Measurements from ENCODE around the gene BICC1.

BICC1 gene

DNA sequence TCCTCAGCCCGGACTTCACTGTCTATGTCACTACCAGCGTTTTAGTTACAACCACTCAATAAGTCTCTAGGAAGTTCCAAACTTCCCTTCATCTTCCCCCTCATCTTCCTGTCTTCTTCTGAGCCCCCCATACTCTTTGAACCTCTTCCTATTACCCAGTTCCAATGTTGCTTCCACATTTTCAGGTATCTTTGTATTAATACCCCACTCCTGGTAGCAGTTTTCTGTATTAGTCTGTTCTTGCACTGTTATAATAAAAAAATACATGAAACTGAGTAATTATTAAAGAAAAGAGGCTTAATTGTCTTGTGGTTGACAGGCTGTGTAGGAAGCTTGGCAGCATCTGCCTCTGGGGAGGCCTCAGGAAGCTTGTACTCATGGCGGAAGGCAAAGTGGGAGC lies 218.6 kb downstream of the BICC1 start:
- TF ChIP-seq, protein P1, sequence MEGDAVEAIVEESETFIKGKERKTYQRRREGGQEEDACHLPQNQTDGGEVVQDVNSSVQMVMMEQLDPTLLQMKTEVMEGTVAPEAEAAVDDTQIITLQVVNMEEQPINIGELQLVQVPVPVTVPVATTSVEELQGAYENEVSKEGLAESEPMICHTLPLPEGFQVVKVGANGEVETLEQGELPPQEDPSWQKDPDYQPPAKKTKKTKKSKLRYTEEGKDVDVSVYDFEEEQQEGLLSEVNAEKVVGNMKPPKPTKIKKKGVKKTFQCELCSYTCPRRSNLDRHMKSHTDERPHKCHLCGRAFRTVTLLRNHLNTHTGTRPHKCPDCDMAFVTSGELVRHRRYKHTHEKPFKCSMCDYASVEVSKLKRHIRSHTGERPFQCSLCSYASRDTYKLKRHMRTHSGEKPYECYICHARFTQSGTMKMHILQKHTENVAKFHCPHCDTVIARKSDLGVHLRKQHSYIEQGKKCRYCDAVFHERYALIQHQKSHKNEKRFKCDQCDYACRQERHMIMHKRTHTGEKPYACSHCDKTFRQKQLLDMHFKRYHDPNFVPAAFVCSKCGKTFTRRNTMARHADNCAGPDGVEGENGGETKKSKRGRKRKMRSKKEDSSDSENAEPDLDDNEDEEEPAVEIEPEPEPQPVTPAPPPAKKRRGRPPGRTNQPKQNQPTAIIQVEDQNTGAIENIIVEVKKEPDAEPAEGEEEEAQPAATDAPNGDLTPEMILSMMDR (conservative IDR thresholded peaks at IDR 0.05; ENCODE audit: low read depth, low read length): no peak
- H3K4me3 ChIP-seq (ENCODE audit: low read depth, low read length): no peak overlapping the region
- DNase-seq (ENCODE audit: low read depth): no peak

DNA sequence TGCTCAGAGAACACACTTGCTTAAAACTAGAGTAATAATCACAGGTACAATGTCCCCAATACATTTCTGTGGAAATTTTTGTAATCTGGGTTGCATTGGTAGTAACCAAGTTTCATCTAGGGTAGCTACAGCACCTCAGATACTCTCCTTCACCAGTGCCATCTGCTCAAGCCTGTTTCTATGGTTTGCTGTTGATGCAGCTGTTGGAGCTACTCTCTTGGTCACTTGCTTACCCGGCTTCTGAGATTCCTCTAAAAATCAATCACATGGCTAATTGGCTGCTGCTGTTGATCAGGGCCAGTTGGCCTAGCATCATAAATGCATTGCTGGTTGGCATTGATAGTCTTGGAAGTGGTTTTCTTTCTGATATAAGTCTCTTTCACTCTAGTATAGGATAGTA lies 220.8 kb downstream of the BICC1 start:
- DNase-seq (ENCODE audit: low read depth): no peak
- TF ChIP-seq, protein P1 (conservative IDR thresholded peaks at IDR 0.05; ENCODE audit: low read depth, low read length): no peak
- no peak overlapping the region for H3K4me3 ChIP-seq (ENCODE audit: low read depth, low read length)

- H3K4me3 ChIP-seq (ENCODE audit: low read depth, low read length): no peak overlapping the region
- no peak for DNase-seq (ENCODE audit: low read depth)
- TF ChIP-seq, protein P1 (conservative IDR thresholded peaks at IDR 0.05; ENCODE audit: low read depth, low read length): peak; percentile 12
These were observed 221.4 kb downstream of the BICC1 start for GRCh38 chr10:58734116-58734515.

GRCh38 chr10:58734664-58735063 lies 222.0 kb downstream of the BICC1 start:
- no peak for DNase-seq (ENCODE audit: low read depth)
- TF ChIP-seq, protein P1 (conservative IDR thresholded peaks at IDR 0.05; ENCODE audit: low read depth, low read length): no peak
- H3K4me3 ChIP-seq (ENCODE audit: low read depth, low read length): no peak overlapping the region

DNA sequence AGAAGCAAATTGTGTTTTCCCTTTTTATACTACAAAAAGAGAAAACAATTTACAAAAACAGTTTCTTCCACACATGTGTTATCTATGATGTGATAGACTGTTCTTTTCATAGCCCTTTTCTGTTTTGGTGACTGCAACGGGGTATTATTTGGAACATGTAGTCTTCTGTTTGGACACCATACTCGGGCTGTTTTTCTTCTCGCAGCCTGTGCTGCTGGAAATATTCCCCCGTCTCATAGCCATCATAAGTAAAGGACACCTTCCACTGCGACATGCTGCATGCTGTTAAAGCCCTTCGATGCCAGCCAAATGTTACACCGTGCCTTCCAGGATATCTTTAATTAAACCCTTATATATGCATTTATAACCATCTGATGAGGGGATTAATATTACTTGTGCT lies 222.4 kb downstream of the BICC1 start:
- DNase-seq (ENCODE audit: low read depth): no peak
- TF ChIP-seq, protein P1 (conservative IDR thresholded peaks at IDR 0.05; ENCODE audit: low read depth, low read length): no peak
- H3K4me3 ChIP-seq (ENCODE audit: low read depth, low read length): no peak overlapping the region

DNA sequence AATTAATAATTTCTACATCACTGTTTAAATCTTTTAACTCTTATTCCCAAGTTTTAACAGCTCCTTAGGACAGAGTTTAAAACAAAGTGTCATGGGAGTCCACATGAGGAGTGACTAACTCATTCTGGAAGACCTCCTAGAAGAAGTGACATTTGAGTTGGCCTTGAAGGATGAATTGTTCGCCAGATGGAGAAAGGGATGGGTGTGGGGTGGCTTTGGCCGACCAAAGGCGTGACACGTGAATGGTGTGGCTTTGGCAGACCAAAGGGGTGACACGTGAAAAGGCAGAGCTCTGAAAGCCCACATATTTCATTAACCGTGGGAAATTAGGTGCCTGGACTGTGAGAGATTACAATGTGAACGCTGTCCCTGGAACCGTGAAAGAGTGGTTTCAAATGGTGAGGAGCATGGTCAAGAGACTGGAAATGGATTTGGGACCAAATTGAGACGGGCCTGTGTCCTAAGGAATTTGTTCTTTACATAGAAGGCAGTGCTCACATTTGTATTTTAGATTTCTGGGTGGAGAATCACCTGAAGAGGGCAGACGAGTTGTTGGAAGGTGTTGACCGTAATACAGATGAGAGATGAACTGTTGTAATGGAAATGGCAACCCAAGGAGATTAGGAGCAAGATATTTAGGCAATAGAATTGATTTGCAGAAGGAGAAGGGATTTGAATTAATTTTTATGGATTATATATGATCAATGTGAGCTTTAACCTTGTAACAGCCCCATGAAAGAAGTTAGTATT lies 228.1 kb downstream of the BICC1 start:
- H3K4me3 ChIP-seq (ENCODE audit: low read depth, low read length): no peak overlapping the region
- TF ChIP-seq, protein P1 (conservative IDR thresholded peaks at IDR 0.05; ENCODE audit: low read depth, low read length): no peak
- DNase-seq (ENCODE audit: low read depth): no peak

- TF ChIP-seq, protein P1 (conservative IDR thresholded peaks at IDR 0.05; ENCODE audit: low read depth, low read length): no peak
- DNase-seq (ENCODE audit: low read depth): no peak
- no peak overlapping the region for H3K4me3 ChIP-seq (ENCODE audit: low read depth, low read length)
These were observed 229.0 kb downstream of the BICC1 start for GRCh38 chr10:58741673-58742072.
